Measurements from ENCODE around the gene ZNF614.
"Not testable (repeated sequence)": the region's sequence is repeated elsewhere in the genome, so short reads cannot be mapped to it uniquely, and the experiment has no call there.

Gene ZNF614

GRCh38 chr19:52028027-52028779 is at the start of gene ZNF614:
ZNF614 (minus strand) TSS chr19:52028379; CDS start chr19:52025745, 2,634 bp downstream.
- peak; percentile 91 for DNase-seq (ENCODE audit: low spot score)

- no peak for DNase-seq (ENCODE audit: low spot score)
Measured at GRCh38 chr19:52070496-52070895, 42.3 kb upstream of the ZNF614 start.

GRCh38 chr19:52069653-52070052 is 41.5 kb upstream of the ZNF614 start:
- no peak for DNase-seq (ENCODE audit: low spot score)

- DNase-seq (ENCODE audit: low spot score), result no peak
Measured at GRCh38 chr19:52066258-52066863, 38.2 kb upstream of the ZNF614 start.

GRCh38 chr19:52065399-52065798 is 37.2 kb upstream of the ZNF614 start:
- DNase-seq (ENCODE audit: low spot score), result no peak

GRCh38 chr19:52056480-52056879 is 28.3 kb upstream of the ZNF614 start:
- not testable (repeated sequence) for DNase-seq (ENCODE audit: low spot score)

GRCh38 chr19:52051736-52052135 is 23.6 kb upstream of the ZNF614 start:
- not testable (repeated sequence) for DNase-seq (ENCODE audit: low spot score)

GRCh38 chr19:52048555-52049501 is 20.6 kb upstream of the ZNF614 start, which contains the start of gene ZNF432:
ZNF432 (minus strand) TSS chr19:52048838; CDS start chr19:52046868, 1,970 bp downstream.
- peak; percentile 94 for DNase-seq (ENCODE audit: low spot score)

- no peak for DNase-seq (ENCODE audit: low spot score)
Measured at GRCh38 chr19:52039169-52039568, 11.0 kb upstream of the ZNF614 start.

GRCh38 chr19:52034051-52034728 is 6.0 kb upstream of the ZNF614 start:
- no peak for DNase-seq (ENCODE audit: low spot score)

GRCh38 chr19:52028780-52029123 is 573 bp upstream of the ZNF614 start:
- no peak for DNase-seq (ENCODE audit: low spot score)

- DNase-seq (ENCODE audit: low spot score), result not testable (repeated sequence)
Measured at GRCh38 chr19:52026255-52026990, 1.8 kb downstream of the ZNF614 start.

GRCh38 chr19:52024478-52024877 is 3.7 kb downstream of the ZNF614 start:
- not testable (repeated sequence) for DNase-seq (ENCODE audit: low spot score)

- no peak for DNase-seq (ENCODE audit: low spot score)
Measured at GRCh38 chr19:52022193-52022592, 6.0 kb downstream of the ZNF614 start.

- DNase-seq (ENCODE audit: low spot score), result no peak
Measured at GRCh38 chr19:52020506-52020905, 7.7 kb downstream of the ZNF614 start.

GRCh38 chr19:52010674-52011073 is 17.5 kb downstream of the ZNF614 start:
- DNase-seq (ENCODE audit: low spot score), result no peak

- peak; percentile 93 for DNase-seq (ENCODE audit: low spot score)
Measured at GRCh38 chr19:52007806-52008557, 20.2 kb downstream of the ZNF614 start, which contains the start of gene ZNF615. ZNF615 (minus strand) TSS chr19:52008211; CDS start chr19:52003711, 4,500 bp downstream.

- no peak for DNase-seq (ENCODE audit: low spot score)
Measured at GRCh38 chr19:52007451-52007805, 20.8 kb downstream of the ZNF614 start.

GRCh38 chr19:51994048-51994644 is 34.0 kb downstream of the ZNF614 start:
- no peak for DNase-seq (ENCODE audit: low spot score)

GRCh38 chr19:51993422-51993821 is 34.8 kb downstream of the ZNF614 start:
- no peak for DNase-seq (ENCODE audit: low spot score)
